ENCODE data around the gene ZBTB22. TPM values are rescaled to one million over a fixed set of nuclear protein-coding genes. Genes with fewer than 3 reads are reported as not detected.

ZBTB22 gene
- total and polyA plus RNA-seq, 4 donors, result 1.6 to 7.8 (median 4.7) TPM

DNA sequence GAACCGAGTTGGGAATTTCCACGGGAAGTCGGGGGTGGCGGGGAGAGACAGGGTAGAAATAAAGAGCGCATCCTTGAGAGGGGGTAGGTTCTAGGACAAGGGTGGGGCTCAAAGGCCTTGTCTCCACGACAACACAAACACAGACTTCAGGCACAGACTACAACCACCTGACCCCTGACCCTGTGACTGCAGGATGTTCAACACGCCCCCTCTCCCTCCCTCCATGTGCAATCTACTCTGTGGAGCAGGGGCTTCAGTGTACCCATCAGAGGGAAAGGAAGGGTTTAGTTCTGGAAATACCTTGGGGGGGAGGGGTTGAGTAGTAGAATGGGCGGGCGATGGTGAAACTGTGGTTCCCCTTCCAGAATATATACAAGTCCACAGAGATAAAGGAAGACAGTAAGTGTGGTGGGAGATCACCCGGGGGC, 3.0 kb downstream of the ZBTB22 start:
- peaks cover 11 to 49% (median 37%) of the 10 kb centered on the region in 4 donors for H3K4me1 ChIP-seq (ENCODE audit: control insufficient read depth in 4 of 4, insufficient read depth in 4 of 4, low read length in 3 of 4)

DNA sequence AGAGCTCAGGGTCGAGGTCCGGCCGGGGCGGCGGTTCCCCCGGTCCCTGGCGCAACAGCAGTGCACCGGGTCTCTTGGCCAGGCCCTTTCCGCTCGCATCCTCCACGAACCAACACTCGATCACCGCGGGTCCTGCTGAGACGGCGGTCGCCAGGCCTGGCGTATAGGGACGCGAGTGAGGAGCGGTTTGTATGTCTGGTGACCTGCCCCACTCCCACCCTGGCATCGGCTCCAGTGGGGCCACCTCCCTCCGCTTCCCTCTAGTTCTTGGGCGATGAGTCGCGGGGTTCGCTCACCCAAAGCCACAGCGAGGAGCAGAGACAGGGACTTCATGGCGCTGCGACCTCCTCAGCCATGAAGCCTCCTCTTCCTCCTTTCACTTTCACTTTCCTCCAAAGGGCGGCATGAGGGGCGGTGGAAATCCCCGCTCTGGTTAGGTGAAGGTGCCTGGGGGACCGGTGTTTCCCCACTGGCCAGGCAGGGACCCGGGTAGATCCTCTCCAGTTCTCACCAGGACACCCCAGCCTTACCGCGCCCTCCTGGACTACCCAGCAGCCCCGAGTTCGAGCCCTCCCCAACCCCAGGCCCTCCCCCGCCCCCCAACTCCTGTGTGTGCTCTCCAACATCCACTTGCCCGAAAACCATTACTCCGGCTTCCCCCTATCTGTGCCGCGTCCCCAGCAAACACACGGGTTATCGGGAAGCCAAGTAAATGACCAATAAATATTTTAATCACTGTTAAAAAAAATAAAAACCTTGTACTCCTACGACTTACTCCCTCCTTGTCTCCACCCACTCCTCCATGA, 3.6 kb downstream of the ZBTB22 start, which contains the start of gene TAPBP:
TAPBP (minus strand) TSS at position 370 of the 806 bp plus-strand sequence; CDS start at position 333, 37 bp downstream.
- H3K27me3 ChIP-seq (ENCODE audit: control insufficient read depth in 4 of 4, insufficient read depth in 4 of 4, low read length in 3 of 4), result no peaks in the 10 kb centered on the region
- peak within 1 kb of the TSS; percentile 87 to 90 for H3K9ac ChIP-seq (ENCODE audit: low read depth in 1 of 2, low read length in 2 of 2)
- under 1% methylated on average over 47 of the region's 47 CpGs for WGBS
- peaks cover 11 to 46% (median 33%) of the 10 kb centered on the region in 4 donors for H3K4me1 ChIP-seq (ENCODE audit: control insufficient read depth in 4 of 4, insufficient read depth in 4 of 4, low read length in 3 of 4)
- H3K4me3 ChIP-seq (ENCODE audit: low read depth in 1 of 3, low read length in 3 of 3), result peak within 1 kb of the TSS; percentile 66 to 96 (median 88)
- H3K27ac ChIP-seq (ENCODE audit: low read depth in 1 of 2, low read length in 2 of 2), result peak within 1 kb of the TSS; percentile 98 to 99
- peaks cover 0 to 2% (median 0%) of the 10 kb centered on the region in 4 donors for H3K36me3 ChIP-seq (ENCODE audit: control insufficient read depth in 4 of 4, insufficient read depth in 3 of 4, low read depth in 1 of 4, low read length in 3 of 4)
- H3K9me3 ChIP-seq (ENCODE audit: control insufficient read depth in 4 of 4, low read length in 3 of 4), result no peaks in the 10 kb centered on the region
- DNase-seq (ENCODE audit: low spot score), result peak; percentile 72
- TF ChIP-seq HNF4A (conservative IDR thresholded peaks at IDR 0.05) (peak in 1 of 2 donors; percentile 13), YY1 (IDR thresholded peaks at IDR 0.05) (peak; percentile 89), TAF1 (conservative IDR thresholded peaks at IDR 0.05) (no peak)
- TF ChIP-seq, protein P1, sequence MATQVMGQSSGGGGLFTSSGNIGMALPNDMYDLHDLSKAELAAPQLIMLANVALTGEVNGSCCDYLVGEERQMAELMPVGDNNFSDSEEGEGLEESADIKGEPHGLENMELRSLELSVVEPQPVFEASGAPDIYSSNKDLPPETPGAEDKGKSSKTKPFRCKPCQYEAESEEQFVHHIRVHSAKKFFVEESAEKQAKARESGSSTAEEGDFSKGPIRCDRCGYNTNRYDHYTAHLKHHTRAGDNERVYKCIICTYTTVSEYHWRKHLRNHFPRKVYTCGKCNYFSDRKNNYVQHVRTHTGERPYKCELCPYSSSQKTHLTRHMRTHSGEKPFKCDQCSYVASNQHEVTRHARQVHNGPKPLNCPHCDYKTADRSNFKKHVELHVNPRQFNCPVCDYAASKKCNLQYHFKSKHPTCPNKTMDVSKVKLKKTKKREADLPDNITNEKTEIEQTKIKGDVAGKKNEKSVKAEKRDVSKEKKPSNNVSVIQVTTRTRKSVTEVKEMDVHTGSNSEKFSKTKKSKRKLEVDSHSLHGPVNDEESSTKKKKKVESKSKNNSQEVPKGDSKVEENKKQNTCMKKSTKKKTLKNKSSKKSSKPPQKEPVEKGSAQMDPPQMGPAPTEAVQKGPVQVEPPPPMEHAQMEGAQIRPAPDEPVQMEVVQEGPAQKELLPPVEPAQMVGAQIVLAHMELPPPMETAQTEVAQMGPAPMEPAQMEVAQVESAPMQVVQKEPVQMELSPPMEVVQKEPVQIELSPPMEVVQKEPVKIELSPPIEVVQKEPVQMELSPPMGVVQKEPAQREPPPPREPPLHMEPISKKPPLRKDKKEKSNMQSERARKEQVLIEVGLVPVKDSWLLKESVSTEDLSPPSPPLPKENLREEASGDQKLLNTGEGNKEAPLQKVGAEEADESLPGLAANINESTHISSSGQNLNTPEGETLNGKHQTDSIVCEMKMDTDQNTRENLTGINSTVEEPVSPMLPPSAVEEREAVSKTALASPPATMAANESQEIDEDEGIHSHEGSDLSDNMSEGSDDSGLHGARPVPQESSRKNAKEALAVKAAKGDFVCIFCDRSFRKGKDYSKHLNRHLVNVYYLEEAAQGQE (IDR thresholded peaks at IDR 0.05), result peak; percentile 12

More for the DNA sequence above, 3.0 kb downstream of the ZBTB22 start:
- no peaks in the 10 kb centered on the region for H3K27me3 ChIP-seq (ENCODE audit: control insufficient read depth in 4 of 4, insufficient read depth in 4 of 4, low read length in 3 of 4)
- H3K9me3 ChIP-seq (ENCODE audit: control insufficient read depth in 4 of 4, low read length in 3 of 4), result no peaks in the 10 kb centered on the region
- DNase-seq (ENCODE audit: low spot score), result peak; percentile 64
- peaks cover 0 to 8% (median 5%) of the 10 kb centered on the region in 4 donors for H3K36me3 ChIP-seq (ENCODE audit: control insufficient read depth in 4 of 4, insufficient read depth in 3 of 4, low read depth in 1 of 4, low read length in 3 of 4)
- H3K27ac ChIP-seq (ENCODE audit: low read depth in 1 of 2, low read length in 2 of 2), result peak overlapping the region; percentile 98 to 99
- TF ChIP-seq NR2F2 (IDR thresholded peaks at IDR 0.05) (peak; percentile 81), HNF4G (IDR thresholded peaks at IDR 0.05) (no peak), RXRA (IDR thresholded peaks at IDR 0.05) (peak in 1 of 2 donors; percentile 10)
- TF ChIP-seq, protein P2, sequence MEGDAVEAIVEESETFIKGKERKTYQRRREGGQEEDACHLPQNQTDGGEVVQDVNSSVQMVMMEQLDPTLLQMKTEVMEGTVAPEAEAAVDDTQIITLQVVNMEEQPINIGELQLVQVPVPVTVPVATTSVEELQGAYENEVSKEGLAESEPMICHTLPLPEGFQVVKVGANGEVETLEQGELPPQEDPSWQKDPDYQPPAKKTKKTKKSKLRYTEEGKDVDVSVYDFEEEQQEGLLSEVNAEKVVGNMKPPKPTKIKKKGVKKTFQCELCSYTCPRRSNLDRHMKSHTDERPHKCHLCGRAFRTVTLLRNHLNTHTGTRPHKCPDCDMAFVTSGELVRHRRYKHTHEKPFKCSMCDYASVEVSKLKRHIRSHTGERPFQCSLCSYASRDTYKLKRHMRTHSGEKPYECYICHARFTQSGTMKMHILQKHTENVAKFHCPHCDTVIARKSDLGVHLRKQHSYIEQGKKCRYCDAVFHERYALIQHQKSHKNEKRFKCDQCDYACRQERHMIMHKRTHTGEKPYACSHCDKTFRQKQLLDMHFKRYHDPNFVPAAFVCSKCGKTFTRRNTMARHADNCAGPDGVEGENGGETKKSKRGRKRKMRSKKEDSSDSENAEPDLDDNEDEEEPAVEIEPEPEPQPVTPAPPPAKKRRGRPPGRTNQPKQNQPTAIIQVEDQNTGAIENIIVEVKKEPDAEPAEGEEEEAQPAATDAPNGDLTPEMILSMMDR (IDR thresholded peaks at IDR 0.05; ENCODE audit: low read depth, low read length, missing input control), result peak; percentile 4
- 4% methylated on average over 10 of the region's 10 CpGs for WGBS
- peak overlapping the region in 1 of 2 donors; percentile 54 for H3K9ac ChIP-seq (ENCODE audit: low read depth in 1 of 2, low read length in 2 of 2)
- peak overlapping the region; percentile 6 to 88 (median 66) for H3K4me3 ChIP-seq (ENCODE audit: low read depth in 1 of 3, low read length in 3 of 3)

DNA sequence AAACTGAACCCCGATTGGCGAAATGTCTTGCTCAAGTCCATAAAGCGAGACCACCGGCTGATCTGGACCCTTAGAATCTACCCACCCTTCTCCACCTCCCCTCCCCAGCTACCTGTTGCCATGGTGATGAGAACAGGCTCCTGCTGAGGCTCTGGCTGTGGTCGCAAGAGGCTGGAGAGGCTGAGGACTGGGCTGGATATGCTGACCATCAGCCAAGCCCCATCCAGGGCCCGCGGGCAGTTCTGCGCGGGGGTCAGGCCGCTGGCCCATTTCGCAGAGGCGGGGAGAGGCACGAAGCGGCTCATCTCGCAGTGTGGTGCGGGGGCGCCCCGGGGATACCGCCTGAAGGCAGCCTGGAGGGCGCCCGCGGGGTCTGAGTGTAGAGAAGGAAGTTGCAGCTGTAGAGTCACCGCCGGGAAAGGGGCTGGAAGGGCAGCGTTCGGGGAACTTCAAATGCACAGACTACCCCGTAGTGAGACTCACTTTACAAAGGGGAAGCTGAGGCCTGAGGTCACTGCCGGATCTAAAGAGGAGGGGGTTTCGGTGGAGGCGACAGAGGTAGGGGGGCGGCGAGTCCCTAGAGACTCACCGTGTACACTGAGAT, 4.3 kb downstream of the ZBTB22 start:
- H3K4me1 ChIP-seq (ENCODE audit: control insufficient read depth in 4 of 4, insufficient read depth in 4 of 4, low read length in 3 of 4), result peaks cover 11 to 39% (median 26%) of the 10 kb centered on the region in 4 donors
- no peaks in the 10 kb centered on the region for H3K9me3 ChIP-seq (ENCODE audit: control insufficient read depth in 4 of 4, low read length in 3 of 4)
- H3K4me3 ChIP-seq (ENCODE audit: low read depth in 1 of 3, low read length in 3 of 3), result peak overlapping the region; percentile 66 to 96 (median 88)
- TF ChIP-seq, protein P2 (IDR thresholded peaks at IDR 0.05; ENCODE audit: low read depth, low read length, missing input control), result no peak
- TF ChIP-seq FOXA1 (IDR thresholded peaks at IDR 0.05) (no peak), TAF1 (conservative IDR thresholded peaks at IDR 0.05) (no peak), HNF4A (conservative IDR thresholded peaks at IDR 0.05) (no peak), JUND (IDR thresholded peaks at IDR 0.05) (no peak), GABPA (IDR thresholded peaks at IDR 0.05 in 1 of 2, conservative IDR thresholded peaks at IDR 0.05 in 1 of 2) (no peak), YY1 (IDR thresholded peaks at IDR 0.05) (no peak), RXRA (IDR thresholded peaks at IDR 0.05) (no peak), FOXA2 (IDR thresholded peaks at IDR 0.05) (no peak)
- TF ChIP-seq, protein P3, sequence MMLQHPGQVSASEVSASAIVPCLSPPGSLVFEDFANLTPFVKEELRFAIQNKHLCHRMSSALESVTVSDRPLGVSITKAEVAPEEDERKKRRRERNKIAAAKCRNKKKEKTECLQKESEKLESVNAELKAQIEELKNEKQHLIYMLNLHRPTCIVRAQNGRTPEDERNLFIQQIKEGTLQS (IDR thresholded peaks at IDR 0.05), result no peak
- no peak for DNase-seq (ENCODE audit: low spot score)
- H3K36me3 ChIP-seq (ENCODE audit: control insufficient read depth in 4 of 4, insufficient read depth in 3 of 4, low read depth in 1 of 4, low read length in 3 of 4), result peaks cover 0 to 5% (median 0%) of the 10 kb centered on the region in 4 donors
- H3K27me3 ChIP-seq (ENCODE audit: control insufficient read depth in 4 of 4, insufficient read depth in 4 of 4, low read length in 3 of 4), result no peaks in the 10 kb centered on the region
- WGBS, result under 1% methylated on average over 33 of the region's 33 CpGs
- H3K9ac ChIP-seq (ENCODE audit: low read depth in 1 of 2, low read length in 2 of 2), result peak overlapping the region; percentile 87 to 90
- peak overlapping the region; percentile 98 to 99 for H3K27ac ChIP-seq (ENCODE audit: low read depth in 1 of 2, low read length in 2 of 2)

All from liver (tissue), 9 donors.